RKO (cell line): ENCODE measurements around the gene ASCC3.

ENCODE experiments used
- DNase-seq: peaks from one replicate; pipeline ENCODE4 v3.0.0-alpha.2; 2016; ENCODE audit warnings: low spot score

Gene ASCC3

GRCh38 chr6:100464162-100464851 is 416.8 kb downstream of the ASCC3 start:
- no peak for DNase-seq

DNA sequence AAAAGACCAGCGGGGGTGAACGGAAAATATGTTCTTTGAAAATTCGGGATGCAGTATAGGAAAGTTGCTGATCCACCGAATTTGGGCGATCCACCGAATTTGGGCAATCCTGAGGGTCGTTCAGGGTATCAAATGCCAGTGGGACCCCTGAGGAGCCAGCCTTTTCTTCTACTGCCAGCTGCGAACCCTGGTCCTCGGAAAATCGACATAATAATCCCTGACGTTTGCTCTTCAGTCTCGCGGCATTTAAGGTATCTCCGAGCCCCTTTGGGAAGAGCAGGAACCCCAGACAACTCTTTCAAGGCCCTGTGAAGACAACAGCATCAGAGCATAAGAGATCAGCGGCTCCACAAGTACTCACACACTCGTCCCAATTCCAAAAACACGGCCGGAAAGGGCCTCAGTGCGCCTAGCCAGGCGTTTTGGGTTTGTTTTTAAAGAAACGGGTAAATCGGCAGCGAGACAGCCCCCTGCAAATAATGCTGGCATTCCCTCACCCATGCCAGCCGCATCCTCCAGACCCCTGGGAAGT is 417.4 kb downstream of the ASCC3 start:
- DNase-seq: no peak

DNA sequence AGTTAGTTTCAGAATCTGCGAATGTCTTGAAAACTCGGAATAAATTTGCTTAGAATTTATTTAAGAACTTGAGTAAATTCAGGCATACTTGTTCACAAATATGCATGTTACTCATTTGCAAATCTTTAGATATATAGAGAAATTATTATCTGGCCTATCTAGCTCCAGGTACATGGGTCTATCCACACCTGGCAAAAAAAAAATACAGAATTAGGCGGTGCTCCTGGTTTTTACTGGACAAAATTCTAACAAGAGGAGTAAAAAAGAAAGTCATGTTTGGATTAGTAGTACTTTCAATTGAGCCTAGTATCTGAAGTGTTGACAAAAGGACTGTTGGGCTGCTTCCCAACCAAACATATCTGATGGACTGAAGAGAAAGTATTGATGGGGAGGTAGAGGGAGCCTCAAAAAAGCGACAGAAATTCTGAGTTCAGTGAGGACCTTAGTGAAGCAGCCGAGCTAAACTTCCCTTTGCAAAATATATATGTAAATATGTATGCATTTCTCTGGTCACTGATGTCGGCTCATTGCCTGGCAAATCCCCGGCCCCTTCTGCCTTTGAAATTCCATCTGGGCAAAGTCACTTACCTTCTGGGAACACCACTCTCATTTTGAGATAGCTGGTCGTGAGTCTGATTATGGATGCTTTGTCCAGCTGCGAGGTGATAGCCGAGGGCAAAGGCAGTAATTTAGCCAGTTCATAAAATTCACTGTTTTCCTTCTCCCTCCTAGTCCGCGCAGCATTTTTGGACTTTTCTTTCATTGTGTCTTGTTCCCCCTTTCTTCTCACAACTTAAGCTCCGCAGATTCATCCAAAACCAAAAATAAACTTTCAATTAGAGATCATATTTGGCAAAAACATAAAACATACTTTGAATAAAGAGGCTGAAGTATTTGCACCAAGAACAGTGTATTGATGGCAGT is 418.2 kb downstream of the ASCC3 start:
- DNase-seq: no peak

DNA sequence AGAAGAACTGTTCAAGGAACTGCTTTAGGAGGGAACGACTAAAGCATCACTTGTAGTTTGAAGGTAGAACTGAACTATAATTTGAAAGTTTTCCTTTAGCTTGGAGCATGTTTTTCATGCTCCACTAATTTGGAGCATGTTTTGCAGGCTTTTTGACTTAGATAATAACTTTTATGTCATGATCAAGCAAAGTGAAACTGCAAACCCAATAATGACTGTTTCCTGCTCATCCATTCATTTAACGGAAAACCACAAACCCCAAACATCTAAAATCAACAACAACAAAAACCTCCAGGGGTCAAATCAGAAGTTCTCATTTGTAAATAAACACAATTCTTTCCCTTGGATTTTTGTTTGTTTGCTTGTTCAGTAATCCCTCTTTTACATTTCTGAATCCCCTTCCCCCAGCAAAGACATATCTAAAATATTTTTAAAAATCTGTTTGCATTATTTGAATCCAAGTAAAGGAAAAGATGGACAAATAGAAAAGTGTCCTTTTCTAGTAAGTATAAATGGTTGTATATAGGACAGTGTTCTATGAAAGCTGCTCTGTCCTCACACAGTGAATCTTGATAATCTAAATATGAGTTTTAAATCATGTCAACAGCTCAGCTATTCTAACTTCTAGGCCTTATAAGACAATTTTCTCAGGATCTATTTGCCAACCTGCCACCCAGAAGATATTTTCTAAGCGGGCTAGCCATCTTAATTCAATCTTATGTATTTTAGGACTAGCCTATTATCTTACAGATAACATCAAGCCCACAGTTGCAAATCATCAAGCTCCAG is 419.0 kb downstream of the ASCC3 start:
- no peak for DNase-seq

DNA sequence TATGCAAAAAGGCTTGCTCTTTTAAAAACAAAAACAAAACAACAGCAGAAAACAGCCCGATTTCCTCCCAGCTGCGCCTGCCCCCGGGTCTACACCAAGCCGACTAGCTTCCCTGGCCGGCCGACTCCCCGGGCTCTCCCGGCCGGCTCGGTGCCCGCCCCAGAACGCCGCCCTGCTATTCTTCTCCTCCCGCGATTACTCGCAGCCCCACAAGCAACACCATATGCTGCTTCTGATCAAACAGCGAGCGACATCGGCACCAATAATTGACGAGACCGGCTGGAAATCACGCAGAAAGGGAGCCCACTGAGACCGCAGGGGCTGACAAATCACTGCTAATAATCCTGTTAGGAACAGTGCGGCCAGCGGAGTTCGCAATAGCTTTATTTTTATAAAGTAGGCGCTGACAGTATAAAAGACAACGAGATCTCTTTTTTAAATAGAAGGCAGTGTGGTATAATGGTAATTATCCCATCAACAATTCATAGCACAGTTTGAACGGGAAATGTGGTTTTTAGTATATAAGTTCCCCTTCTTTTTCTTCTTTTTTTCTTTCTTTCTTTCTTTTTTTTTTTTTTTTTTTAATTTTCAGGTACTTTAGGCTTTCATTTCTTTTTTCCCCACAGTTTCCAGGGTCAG is 419.7 kb downstream of the ASCC3 start:
- no peak for DNase-seq

GRCh38 chr6:100460650-100461204 is 420.4 kb downstream of the ASCC3 start:
- DNase-seq: no peak

- DNase-seq: no peak
These were observed 421.4 kb downstream of the ASCC3 start for GRCh38 chr6:100459592-100460184.

GRCh38 chr6:100458841-100459591 is 422.1 kb downstream of the ASCC3 start:
- DNase-seq: no peak
